GM10248 (cell line): ENCODE data around the gene IMMP2L.

ENCODE experiments used
- CTCF ChIA-PET: fragments of 300-600 bp; sonication (Branson Sonifier 250); formaldehyde crosslinking; extraction: SDS; loops from one replicate; lab custom pipeline; 2021; ENCODE audit warnings: antibody characterized with exemption; lab: Yijun Ruan, JAX
- POLR2A ChIA-PET: fragments of 350-650 bp; sonication (Branson Sonifier 250); formaldehyde crosslinking; extraction: SDS; loops from one replicate; lab custom pipeline; 2020; ENCODE audit warnings: antibody characterized with exemption; lab: Yijun Ruan, JAX
- DNase-seq: peaks from one replicate; pipeline ENCODE4 v3.0.0; 2012; ENCODE audit errors: extremely low spot score
- TF ChIP-seq, protein P1 (sequence below): IDR thresholded peaks from 2 replicates; pipeline ENCODE4 v1.5.1; 2012; ENCODE audit warnings: mild to moderate bottlenecking, low read depth; ENCODE audit errors: extremely low read depth, missing control alignments, control extremely low read depth

Gene IMMP2L

GRCh38 chr7:111393011-111393754 is 169.1 kb downstream of the IMMP2L start:
- no peak for DNase-seq
- ChIA-PET CTCF (interaction anchor here (1.0 to 2.1 kb wide), 3 partner anchors 11 to 17 kb away, joined by 3 to 10 read pairs (median 5); no protein-coding TSS in a partner anchor), POLR2A (no interaction called here)
- TF ChIP-seq, protein P1, sequence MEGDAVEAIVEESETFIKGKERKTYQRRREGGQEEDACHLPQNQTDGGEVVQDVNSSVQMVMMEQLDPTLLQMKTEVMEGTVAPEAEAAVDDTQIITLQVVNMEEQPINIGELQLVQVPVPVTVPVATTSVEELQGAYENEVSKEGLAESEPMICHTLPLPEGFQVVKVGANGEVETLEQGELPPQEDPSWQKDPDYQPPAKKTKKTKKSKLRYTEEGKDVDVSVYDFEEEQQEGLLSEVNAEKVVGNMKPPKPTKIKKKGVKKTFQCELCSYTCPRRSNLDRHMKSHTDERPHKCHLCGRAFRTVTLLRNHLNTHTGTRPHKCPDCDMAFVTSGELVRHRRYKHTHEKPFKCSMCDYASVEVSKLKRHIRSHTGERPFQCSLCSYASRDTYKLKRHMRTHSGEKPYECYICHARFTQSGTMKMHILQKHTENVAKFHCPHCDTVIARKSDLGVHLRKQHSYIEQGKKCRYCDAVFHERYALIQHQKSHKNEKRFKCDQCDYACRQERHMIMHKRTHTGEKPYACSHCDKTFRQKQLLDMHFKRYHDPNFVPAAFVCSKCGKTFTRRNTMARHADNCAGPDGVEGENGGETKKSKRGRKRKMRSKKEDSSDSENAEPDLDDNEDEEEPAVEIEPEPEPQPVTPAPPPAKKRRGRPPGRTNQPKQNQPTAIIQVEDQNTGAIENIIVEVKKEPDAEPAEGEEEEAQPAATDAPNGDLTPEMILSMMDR = no peak

- TF ChIP-seq, protein P1 = no peak
- DNase-seq = no peak
- CTCF ChIA-PET = interaction anchor here (1.0 to 2.1 kb wide), 3 partner anchors 11 to 16 kb away, joined by 3 to 10 read pairs (median 5); no protein-coding TSS in a partner anchor
- POLR2A ChIA-PET = no interaction called here
Measured at GRCh38 chr7:111392294-111392693, 170.0 kb downstream of the IMMP2L start.

DNA sequence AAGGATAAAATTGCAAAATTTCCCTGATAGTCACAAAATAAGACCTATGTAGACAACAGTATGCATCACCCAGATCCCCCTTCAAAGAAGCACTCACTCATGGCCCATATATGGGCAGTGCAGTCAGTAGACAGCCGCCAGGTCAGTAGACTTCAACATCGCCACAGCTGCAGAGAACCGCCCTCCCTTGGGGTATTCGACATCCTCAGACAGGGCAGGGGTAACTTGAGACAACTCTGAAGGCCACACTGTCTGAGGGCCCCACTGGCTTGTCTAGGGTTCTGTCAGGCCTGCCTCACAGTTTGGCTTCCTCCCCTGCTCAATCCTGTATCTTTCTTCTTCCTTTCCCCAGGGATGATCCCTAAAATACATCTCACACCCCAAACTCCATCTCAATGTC is 172.3 kb downstream of the IMMP2L start:
- CTCF ChIA-PET = no interaction called here
- TF ChIP-seq, protein P1 = no peak
- POLR2A ChIA-PET = no interaction called here
- DNase-seq = no peak

- ChIA-PET POLR2A (no interaction called here), CTCF (no interaction called here)
- peak; percentile 8 for DNase-seq
- TF ChIP-seq, protein P1 = no peak
Measured at GRCh38 chr7:111388912-111389311, 173.4 kb downstream of the IMMP2L start.

DNA sequence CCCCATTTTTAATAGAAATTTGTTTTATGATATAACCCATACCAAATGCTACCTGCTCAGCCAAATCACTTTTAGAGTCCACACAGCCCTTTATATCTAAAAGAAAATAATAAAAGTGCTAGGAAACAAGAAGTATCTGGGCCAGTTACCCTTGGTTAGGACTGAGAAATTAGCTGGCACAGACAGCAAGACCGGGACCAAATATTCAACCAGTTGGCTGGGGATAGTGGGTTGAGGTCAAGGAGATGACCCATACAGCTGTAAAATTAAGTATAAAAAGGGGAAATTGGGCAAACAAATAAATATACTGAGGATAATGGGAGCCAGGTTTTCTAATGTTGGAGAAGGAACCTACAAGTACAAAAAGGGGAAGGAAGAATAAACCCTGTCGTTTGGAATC is 174.3 kb downstream of the IMMP2L start:
- DNase-seq = no peak
- CTCF ChIA-PET = interaction anchor here (2.0 kb wide), 1 partner anchor 14 kb away, joined by 4 read pairs; no protein-coding TSS in a partner anchor
- TF ChIP-seq, protein P1 = no peak
- POLR2A ChIA-PET = no interaction called here

DNA sequence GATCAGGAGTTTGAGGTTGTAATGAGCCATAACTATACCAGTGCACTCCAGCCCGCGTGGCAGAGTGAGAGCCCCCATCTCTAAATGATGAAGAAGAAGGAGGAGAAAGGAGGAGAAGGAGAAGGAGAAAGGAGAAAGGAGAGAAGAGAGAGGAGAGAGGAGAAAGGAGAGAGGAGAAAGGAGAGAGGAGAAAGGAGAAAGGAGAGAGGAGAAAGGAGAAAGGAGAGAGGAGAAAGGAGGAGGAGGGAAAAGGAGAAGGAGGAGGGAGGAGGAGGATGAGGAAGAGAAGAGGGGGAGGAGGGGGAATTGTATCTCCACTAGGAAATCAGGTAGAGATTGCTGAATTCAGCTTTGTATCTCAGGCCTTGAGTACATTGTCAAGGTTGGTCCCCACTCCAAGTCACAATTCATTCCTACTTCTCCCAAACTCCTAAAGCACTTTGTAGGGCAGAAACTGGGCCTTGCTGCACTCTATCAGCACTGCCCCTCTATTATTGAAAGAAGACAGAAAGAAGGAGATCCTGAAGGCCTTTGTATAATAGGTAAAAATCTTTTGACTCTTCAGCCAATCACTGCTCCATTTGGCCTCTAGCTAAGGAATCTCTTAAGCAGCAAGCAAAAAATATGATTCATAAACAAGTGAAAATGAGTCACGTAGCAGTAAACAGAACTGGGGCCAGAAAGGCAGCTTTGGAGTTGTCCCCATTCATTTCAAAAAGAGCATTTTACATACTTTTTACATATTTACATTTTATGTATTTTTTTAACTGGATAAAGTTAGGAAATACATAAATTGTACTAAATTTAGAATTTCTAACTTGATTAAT is 178.0 kb downstream of the IMMP2L start:
- TF ChIP-seq, protein P1 = no peak
- no peak for DNase-seq
- ChIA-PET CTCF (interaction anchor here (1.8 kb wide), 1 partner anchor 9 kb away, joined by 6 read pairs; no protein-coding TSS in a partner anchor), POLR2A (no interaction called here)
